IPS-20b (cell line): Measurements from ENCODE around the gene SLBP.
A peak's percentile ranks its signal among the peaks of the same experiment; 100 is the strongest.
"Not testable (repeated sequence)": the region's sequence is repeated elsewhere in the genome, so short reads cannot be mapped to it uniquely, and the experiment has no call there.

ENCODE experiments used
- H3K27ac ChIP-seq: one replicate; pipeline ENCODE4 v1.5.1; 2013; ENCODE audit warnings: low read length
- H3K27me3 ChIP-seq: 2 replicates; pipeline ENCODE4 v1.6.1; 2013; ENCODE audit warnings: mild to moderate bottlenecking, low read length, inconsistent platforms; ENCODE audit not compliant: insufficient read depth
- H3K36me3 ChIP-seq: 2 replicates; pipeline ENCODE4 v1.6.1; 2013; ENCODE audit warnings: low read depth, mild to moderate bottlenecking, inconsistent platforms, low read length, moderate library complexity; ENCODE audit not compliant: insufficient read depth
- H3K4me1 ChIP-seq: 2 replicates; pipeline ENCODE4 v1.6.1; 2013; ENCODE audit warnings: mild to moderate bottlenecking, control low read depth, inconsistent platforms, low read length, moderate library complexity; ENCODE audit not compliant: insufficient read depth
- H3K4me3 ChIP-seq: 2 replicates; pipeline ENCODE4 v1.5.1; 2013; ENCODE audit warnings: mild to moderate bottlenecking, low read length, inconsistent platforms
- H3K9ac ChIP-seq: 2 replicates; pipeline ENCODE4 v1.6.1; 2013; ENCODE audit warnings: low read depth, mild to moderate bottlenecking, inconsistent platforms, low read length, moderate library complexity
- H3K9me3 ChIP-seq: 2 replicates; pipeline ENCODE4 v1.6.1; 2013; ENCODE audit warnings: mild to moderate bottlenecking, low read depth, low read length, inconsistent platforms; ENCODE audit not compliant: insufficient read depth

The SLBP gene

GRCh38 chr4:1714303-1715001, 2.3 kb upstream of the SLBP start:
- Histone ChIP-seq H3K4me3 (no peak overlapping the region), H3K27ac (no peak overlapping the region), H3K9ac (no peak overlapping the region; the same call in 1 of the 2 replicates), H3K36me3 (peaks cover 21% of the 10 kb centered on the region), H3K27me3 (peaks cover 7% of the 10 kb centered on the region; the same call in 1 of the 2 replicates), H3K4me1 (no peaks in the 10 kb centered on the region; the same call in 1 of the 2 replicates), H3K9me3 (no peaks in the 10 kb centered on the region)

GRCh38 chr4:1713003-1713851, 1.1 kb upstream of the SLBP start:
- Histone ChIP-seq H3K27ac (no peak overlapping the region), H3K27me3 (peaks cover 7% of the 10 kb centered on the region; the same call in 1 of the 2 replicates), H3K36me3 (peaks cover 18% of the 10 kb centered on the region), H3K4me3 (peak overlapping the region; percentile 99), H3K9ac (peak overlapping the region; percentile 91; the same call in 1 of the 2 replicates), H3K4me1 (no peaks in the 10 kb centered on the region; the same call in 1 of the 2 replicates), H3K9me3 (no peaks in the 10 kb centered on the region)

- H3K27ac ChIP-seq: no peak overlapping the region
- peak overlapping the region; percentile 91 for H3K9ac ChIP-seq
- H3K36me3 ChIP-seq: peaks cover 16% of the 10 kb centered on the region
- peaks cover 7% of the 10 kb centered on the region; the same call in 1 of the 2 replicates for H3K27me3 ChIP-seq
- no peaks in the 10 kb centered on the region; the same call in 1 of the 2 replicates for H3K4me1 ChIP-seq
- H3K4me3 ChIP-seq: peak overlapping the region; percentile 99
- no peaks in the 10 kb centered on the region for H3K9me3 ChIP-seq
Observed at GRCh38 chr4:1711571-1712215, 426 bp downstream of the SLBP start.

DNA sequence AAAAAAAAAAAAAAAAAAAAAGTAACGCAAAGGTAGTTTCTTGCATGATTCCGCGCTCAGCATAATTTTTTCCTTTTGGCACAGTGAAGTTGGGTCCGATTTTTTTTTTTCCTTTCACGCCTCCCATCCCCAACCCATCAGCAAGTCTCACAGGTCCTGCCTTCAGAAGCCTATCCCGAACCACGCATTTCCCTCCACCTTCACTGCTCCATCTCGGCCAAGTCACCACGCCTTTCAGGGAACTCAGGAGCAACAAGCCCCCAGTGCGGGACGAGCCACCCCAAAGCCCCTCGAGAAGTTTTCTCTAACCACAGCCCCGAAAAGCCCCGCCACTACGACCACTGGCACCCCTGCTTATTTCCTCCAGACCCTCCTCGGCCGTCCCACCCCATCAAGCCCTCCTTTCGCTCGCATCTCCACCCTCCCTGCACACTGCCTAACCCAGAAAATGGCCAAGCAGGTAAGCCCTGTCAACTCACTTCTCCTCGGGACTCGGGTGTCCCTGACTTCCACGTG, 1.0 kb downstream of the SLBP start:
- peaks cover 7% of the 10 kb centered on the region; the same call in 1 of the 2 replicates for H3K27me3 ChIP-seq
- no peaks in the 10 kb centered on the region; the same call in 1 of the 2 replicates for H3K4me1 ChIP-seq
- peak overlapping the region; percentile 99 for H3K4me3 ChIP-seq
- H3K36me3 ChIP-seq: peaks cover 21% of the 10 kb centered on the region
- H3K27ac ChIP-seq: no peak overlapping the region
- peak overlapping the region; percentile 91 for H3K9ac ChIP-seq
- H3K9me3 ChIP-seq: no peaks in the 10 kb centered on the region

DNA sequence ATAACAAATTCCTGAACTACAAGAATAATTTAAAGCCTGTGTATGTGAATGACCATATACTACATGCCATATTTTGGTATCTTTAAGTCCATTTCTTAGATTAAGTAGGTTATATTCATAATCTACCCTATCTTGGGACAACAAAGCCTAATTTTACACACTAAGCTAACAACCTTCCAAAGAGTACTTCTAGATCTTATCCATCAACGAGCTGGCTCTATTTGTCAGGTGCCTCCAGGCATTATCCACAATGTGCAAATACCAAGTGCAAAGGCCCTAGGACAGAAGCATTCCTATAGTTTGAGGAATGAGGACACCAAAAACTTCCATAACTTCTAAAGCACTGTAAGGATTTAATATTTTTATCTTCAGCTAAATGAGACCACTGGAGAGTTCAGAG, 3.5 kb downstream of the SLBP start:
- Histone ChIP-seq H3K27ac (no peak overlapping the region), H3K27me3 (peaks cover 7% of the 10 kb centered on the region; the same call in 1 of the 2 replicates), H3K4me1 (no peaks in the 10 kb centered on the region; the same call in 1 of the 2 replicates), H3K9ac (no peak overlapping the region), H3K36me3 (peaks cover 45% of the 10 kb centered on the region), H3K9me3 (no peaks in the 10 kb centered on the region), H3K4me3 (no peak overlapping the region)

- H3K27ac ChIP-seq: no peak overlapping the region
- no peaks in the 10 kb centered on the region for H3K9me3 ChIP-seq
- no peak overlapping the region for H3K9ac ChIP-seq
- no peak overlapping the region for H3K4me3 ChIP-seq
- no peaks in the 10 kb centered on the region; the same call in 1 of the 2 replicates for H3K4me1 ChIP-seq
- peaks cover 6% of the 10 kb centered on the region; the same call in 1 of the 2 replicates for H3K27me3 ChIP-seq
- H3K36me3 ChIP-seq: peaks cover 68% of the 10 kb centered on the region
Observed at GRCh38 chr4:1706358-1706757, 5.8 kb downstream of the SLBP start.

DNA sequence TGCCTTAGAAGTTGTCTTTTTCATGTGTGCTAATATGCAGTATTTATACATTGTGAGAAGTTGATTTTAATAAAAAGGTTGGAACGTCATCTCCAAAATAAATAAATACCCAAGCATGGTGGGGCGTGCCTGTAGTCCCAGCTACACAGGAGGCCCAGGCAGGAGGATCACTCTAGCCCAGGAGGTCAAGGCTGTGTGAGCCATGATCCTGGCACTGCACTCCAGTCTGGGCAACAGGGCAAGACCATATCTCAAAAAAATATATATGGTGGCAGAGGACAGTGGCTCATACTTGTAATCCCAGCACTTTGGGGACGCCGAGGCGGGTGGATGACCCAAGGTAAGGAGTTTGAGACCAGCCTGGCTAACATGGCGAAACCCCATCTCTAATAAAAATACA, 6.4 kb downstream of the SLBP start:
- Histone ChIP-seq H3K9ac (no peak overlapping the region), H3K4me1 (no peaks in the 10 kb centered on the region; the same call in 1 of the 2 replicates)

DNA sequence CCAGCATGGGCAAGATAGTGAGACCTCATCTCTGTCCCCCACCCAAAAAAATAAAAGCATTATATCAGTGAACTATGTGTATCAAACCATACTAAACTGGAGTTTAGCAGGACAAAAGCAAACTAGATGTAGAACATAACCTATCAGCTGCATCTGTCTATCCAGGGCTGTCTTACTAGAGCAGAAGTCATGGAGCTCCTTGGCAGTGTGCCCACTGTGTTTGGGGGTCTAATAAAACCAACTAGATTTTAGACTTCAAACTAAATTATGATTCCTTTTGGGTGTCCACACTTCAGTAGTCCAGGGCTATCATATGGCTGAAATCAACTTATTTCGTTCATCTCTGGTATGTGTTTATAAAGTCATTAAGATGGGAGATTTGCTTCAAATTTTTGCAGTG, 8.3 kb downstream of the SLBP start:
- Histone ChIP-seq H3K4me1 (no peaks in the 10 kb centered on the region), H3K9me3 (no peaks in the 10 kb centered on the region), H3K27ac (no peak overlapping the region), H3K9ac (no peak overlapping the region), H3K36me3 (peaks cover 85% of the 10 kb centered on the region), H3K4me3 (no peak overlapping the region), H3K27me3 (no peaks in the 10 kb centered on the region)

More for the DNA sequence above, 6.4 kb downstream of the SLBP start:
- no peaks in the 10 kb centered on the region; the same call in 1 of the 2 replicates for H3K27me3 ChIP-seq
- no peak overlapping the region for H3K27ac ChIP-seq
- no peaks in the 10 kb centered on the region for H3K9me3 ChIP-seq
- peaks cover 74% of the 10 kb centered on the region for H3K36me3 ChIP-seq
- no peak overlapping the region for H3K4me3 ChIP-seq

GRCh38 chr4:1701671-1702070, 10.4 kb downstream of the SLBP start:
- peaks cover 94% of the 10 kb centered on the region for H3K36me3 ChIP-seq
- not testable (repeated sequence) for H3K9me3 ChIP-seq, H3K27ac ChIP-seq

GRCh38 chr4:1695913-1696312, 16.2 kb downstream of the SLBP start:
- H3K4me1 ChIP-seq: no peaks in the 10 kb centered on the region
- H3K36me3 ChIP-seq: peaks cover 92% of the 10 kb centered on the region
- H3K9me3 ChIP-seq: no peaks in the 10 kb centered on the region
- no peak overlapping the region for H3K4me3 ChIP-seq
- H3K9ac ChIP-seq: no peak overlapping the region
- no peaks in the 10 kb centered on the region for H3K27me3 ChIP-seq
- H3K27ac ChIP-seq: no peak overlapping the region

More at GRCh38 chr4:1701671-1702070, 10.4 kb downstream of the SLBP start:
- H3K4me3 ChIP-seq, H3K9ac ChIP-seq, H3K4me1 ChIP-seq, H3K27me3 ChIP-seq: not testable (repeated sequence)
